Fibroblast of lung (primary cell): ENCODE results near the gene PTPRU. TPM values are rescaled to one million over a fixed set of nuclear protein-coding genes. Genes with fewer than 3 reads are reported as not detected.

Experiments
- DNase-seq, 2 donors: peaks; one replicate each; pipeline versions ENCODE4 v3.0.0 to v3.0.0-alpha.2; 2010; ENCODE audit warnings: low read depth in 2 of 2
- H2AFZ ChIP-seq: 2 replicates; pipeline ENCODE4 v1.5.1; 2012; ENCODE audit warnings: low read length, control low read depth, inconsistent platforms
- H3K27ac ChIP-seq: 2 replicates; pipeline ENCODE4 v1.5.1; 2011; ENCODE audit warnings: low read length, control low read depth; ENCODE audit not compliant: insufficient read depth
- H3K27me3 ChIP-seq: 2 replicates; pipeline ENCODE4 v1.5.1; 2011; ENCODE audit warnings: mild to moderate bottlenecking, low read length; ENCODE audit not compliant: control insufficient read depth, insufficient read depth
- H3K36me3 ChIP-seq: 2 replicates; pipeline ENCODE4 v1.5.1; 2011; ENCODE audit warnings: low read length; ENCODE audit not compliant: control insufficient read depth, insufficient read depth
- H3K4me1 ChIP-seq: 2 replicates; pipeline ENCODE4 v1.5.1; 2011; ENCODE audit warnings: low read length; ENCODE audit not compliant: control insufficient read depth, insufficient read depth; ENCODE audit errors: extremely low read depth
- H3K4me2 ChIP-seq: 2 replicates; pipeline ENCODE4 v1.5.1; 2011; ENCODE audit warnings: low read length, control low read depth; ENCODE audit not compliant: insufficient read depth; ENCODE audit errors: extremely low read depth
- H3K4me3 ChIP-seq, 4 experiments: fragments of 200-600 bp in 1 of 4; sonication (generic) in 1 of 4; replicated peaks in 1 of 4; 2 replicates each; pipeline ENCODE4 v1.5.1; 2011 to 2016; ENCODE audit warnings: low read length in 4 of 4, low read depth in 3 of 4, mild to moderate bottlenecking in 3 of 4, control low read depth in 2 of 4, inconsistent platforms in 1 of 4, mixed read lengths in 1 of 4; ENCODE audit not compliant: insufficient read depth in 1 of 4; ENCODE audit errors: control extremely low read depth in 1 of 4
- H3K79me2 ChIP-seq: 2 replicates; pipeline ENCODE4 v1.5.1; 2012; ENCODE audit warnings: mild to moderate bottlenecking, low read length, inconsistent platforms; ENCODE audit not compliant: control insufficient read depth, insufficient read depth
- H3K9ac ChIP-seq: 2 replicates; pipeline ENCODE4 v1.5.1; 2011; ENCODE audit warnings: mild to moderate bottlenecking, low read length, control low read depth; ENCODE audit not compliant: insufficient read depth
- H3K9me3 ChIP-seq: 2 replicates; pipeline ENCODE4 v1.5.1; 2012; ENCODE audit warnings: low read depth, low read length; ENCODE audit not compliant: control insufficient read depth, insufficient read depth
- H4K20me1 ChIP-seq: 2 replicates; pipeline ENCODE4 v1.5.1; 2011; ENCODE audit warnings: low read length; ENCODE audit not compliant: control insufficient read depth, insufficient read depth; ENCODE audit errors: extremely low read depth
- EZH2 ChIP-seq: IDR thresholded peaks from 2 replicates; pipeline ENCODE4 v1.5.1; 2012; ENCODE audit warnings: low read length, control low read depth, mild to moderate bottlenecking; ENCODE audit errors: missing control alignments
- polyA plus RNA-seq, 2 donors: library from polyadenylated mRNA; depleted of rRNA in 1 of 2; stranded (reverse) in 1 of 2; unstranded in 1 of 2; fragments of >200 nt; gene quantifications; 2 replicates each; pipeline ENCODE4 v1.2.1, GENCODE V29; 2011 to 2012; ENCODE audit warnings: missing spikeins in 1 of 2
- total RNA-seq: library from RNA; depleted of rRNA; stranded (reverse); fragments of >200 nt; gene quantifications from 2 replicates; pipeline ENCODE4 v1.2.1, GENCODE V29; 2014
- TF ChIP-seq, protein P1 (sequence below), 2 donors: IDR thresholded peaks in 1 of 2; conservative IDR thresholded peaks in 1 of 2; 1 replicate in 1 of 2; 2 replicates in 1 of 2; pipeline ENCODE4 v1.5.1; 2011 to 2012; ENCODE audit warnings: low read length in 2 of 2, control low read depth in 1 of 2, inconsistent platforms in 1 of 2, low read depth in 1 of 2, mild to moderate bottlenecking in 1 of 2

PTPRU gene
- total and polyA plus RNA-seq, 2 donors (not counting 1 experiment from before 2014, with no cell fraction given) = 1.4 to 25.8 TPM

DNA sequence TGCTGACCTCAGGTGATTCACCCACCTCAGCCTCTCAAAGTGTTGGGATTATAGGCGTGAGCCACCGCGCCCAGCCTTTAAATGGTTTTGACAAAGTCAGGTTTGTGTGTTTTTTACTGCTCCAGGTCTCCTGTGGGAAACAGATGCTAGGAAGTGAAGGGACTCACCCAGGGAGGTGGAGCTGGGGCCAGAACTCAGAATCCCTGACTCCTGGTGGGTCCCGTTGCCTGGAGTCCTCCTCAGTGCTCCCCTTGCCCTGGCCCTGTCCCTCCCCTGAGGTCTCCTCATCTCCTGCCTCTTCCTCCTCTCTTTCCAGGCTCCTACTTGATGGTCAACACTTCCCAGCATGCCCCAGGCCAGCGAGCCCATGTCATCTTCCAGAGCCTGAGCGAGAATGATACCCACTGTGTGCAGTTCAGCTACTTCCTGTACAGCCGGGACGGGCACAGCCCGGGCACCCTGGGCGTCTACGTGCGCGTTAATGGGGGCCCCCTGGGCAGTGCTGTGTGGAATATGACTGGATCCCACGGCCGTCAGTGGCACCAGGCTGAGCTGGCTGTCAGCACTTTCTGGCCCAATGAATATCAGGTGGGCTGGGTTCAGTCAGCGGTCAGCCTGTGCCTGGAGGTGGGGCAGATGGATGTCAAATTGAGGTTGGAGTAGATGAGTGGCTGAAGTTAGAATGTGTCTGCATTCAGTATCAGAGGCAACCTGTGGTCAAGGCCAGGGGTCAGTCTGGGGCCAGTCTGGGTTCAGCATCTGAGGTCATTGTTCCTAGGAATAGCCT is 22.1 kb downstream of the PTPRU start:
- no peak for DNase-seq
- no peak for TF ChIP-seq EZH2
- TF ChIP-seq, protein P1, sequence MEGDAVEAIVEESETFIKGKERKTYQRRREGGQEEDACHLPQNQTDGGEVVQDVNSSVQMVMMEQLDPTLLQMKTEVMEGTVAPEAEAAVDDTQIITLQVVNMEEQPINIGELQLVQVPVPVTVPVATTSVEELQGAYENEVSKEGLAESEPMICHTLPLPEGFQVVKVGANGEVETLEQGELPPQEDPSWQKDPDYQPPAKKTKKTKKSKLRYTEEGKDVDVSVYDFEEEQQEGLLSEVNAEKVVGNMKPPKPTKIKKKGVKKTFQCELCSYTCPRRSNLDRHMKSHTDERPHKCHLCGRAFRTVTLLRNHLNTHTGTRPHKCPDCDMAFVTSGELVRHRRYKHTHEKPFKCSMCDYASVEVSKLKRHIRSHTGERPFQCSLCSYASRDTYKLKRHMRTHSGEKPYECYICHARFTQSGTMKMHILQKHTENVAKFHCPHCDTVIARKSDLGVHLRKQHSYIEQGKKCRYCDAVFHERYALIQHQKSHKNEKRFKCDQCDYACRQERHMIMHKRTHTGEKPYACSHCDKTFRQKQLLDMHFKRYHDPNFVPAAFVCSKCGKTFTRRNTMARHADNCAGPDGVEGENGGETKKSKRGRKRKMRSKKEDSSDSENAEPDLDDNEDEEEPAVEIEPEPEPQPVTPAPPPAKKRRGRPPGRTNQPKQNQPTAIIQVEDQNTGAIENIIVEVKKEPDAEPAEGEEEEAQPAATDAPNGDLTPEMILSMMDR (conservative IDR thresholded peaks at IDR 0.05 in 1 of 2, IDR thresholded peaks at IDR 0.05 in 1 of 2; ENCODE audit: low read depth in 1 of 2, low read length in 2 of 2) = no peak
- no peak overlapping the region for H3K9ac ChIP-seq

DNA sequence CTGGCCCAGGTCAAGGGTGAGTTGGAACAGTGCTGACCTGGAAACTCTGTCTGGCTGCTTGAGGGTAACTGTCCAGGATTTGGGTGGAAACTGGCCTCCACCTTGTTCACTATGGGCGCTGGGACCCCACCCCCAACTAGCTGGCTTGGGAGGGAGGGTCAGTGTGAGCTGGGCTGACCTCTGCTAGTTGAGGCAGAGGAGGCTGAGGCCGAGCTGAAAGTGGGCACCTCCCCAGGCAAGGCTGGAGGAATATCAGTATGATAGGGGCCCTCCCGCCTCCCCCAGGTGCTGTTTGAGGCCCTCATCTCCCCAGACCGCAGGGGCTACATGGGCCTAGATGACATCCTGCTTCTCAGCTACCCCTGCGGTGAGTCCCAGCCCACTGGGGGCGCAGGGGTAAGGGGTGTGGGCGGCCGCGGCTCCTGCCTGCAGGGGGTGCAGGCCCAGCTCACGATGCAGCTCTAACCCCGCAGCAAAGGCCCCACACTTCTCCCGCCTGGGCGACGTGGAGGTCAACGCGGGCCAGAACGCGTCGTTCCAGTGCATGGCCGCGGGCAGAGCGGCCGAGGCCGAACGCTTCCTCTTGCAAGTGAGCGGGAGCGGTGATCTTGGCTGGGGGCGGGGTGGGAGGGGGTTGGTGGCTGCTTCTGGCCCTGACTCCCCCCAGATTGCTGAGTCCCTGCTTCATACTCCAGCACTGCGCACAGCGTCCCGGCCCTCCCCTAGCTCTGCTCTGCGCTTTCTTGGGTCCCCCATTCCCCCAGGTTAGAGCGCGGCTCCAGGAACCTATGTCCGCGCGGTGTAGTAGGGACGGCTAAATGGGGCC is 22.9 kb downstream of the PTPRU start:
- peak overlapping the region; percentile 32 to 67 (median 38) for H3K4me3 ChIP-seq
- H3K27me3 ChIP-seq = peaks cover 2% of the 10 kb centered on the region
- DNase-seq = no peak
- H3K4me2 ChIP-seq = peak overlapping the region; percentile 92
- H3K9me3 ChIP-seq = no peaks in the 10 kb centered on the region
- peak overlapping the region; percentile 29 for H3K9ac ChIP-seq
- H2AFZ ChIP-seq = peak overlapping the region; percentile 60
- H3K4me1 ChIP-seq = no peaks in the 10 kb centered on the region
- H3K27ac ChIP-seq = no peak overlapping the region
- no peaks in the 10 kb centered on the region for H3K79me2 ChIP-seq
- H4K20me1 ChIP-seq = no peaks in the 10 kb centered on the region
- no peaks in the 10 kb centered on the region for H3K36me3 ChIP-seq
- no peak for TF ChIP-seq EZH2
- TF ChIP-seq, protein P1 (conservative IDR thresholded peaks at IDR 0.05 in 1 of 2, IDR thresholded peaks at IDR 0.05 in 1 of 2; ENCODE audit: low read depth in 1 of 2, low read length in 2 of 2) = no peak

More for the DNA sequence above, 22.1 kb downstream of the PTPRU start:
- Histone ChIP-seq H3K9me3 (no peaks in the 10 kb centered on the region), H3K79me2 (no peaks in the 10 kb centered on the region), H3K4me1 (no peaks in the 10 kb centered on the region), H3K4me3 (no peak overlapping the region), H4K20me1 (no peaks in the 10 kb centered on the region), H3K36me3 (no peaks in the 10 kb centered on the region), H3K4me2 (no peak overlapping the region), H3K27me3 (peaks cover 2% of the 10 kb centered on the region), H3K27ac (no peak overlapping the region), H2AFZ (no peak overlapping the region)

GRCh38 chr1:29259802-29260441 is 23.6 kb downstream of the PTPRU start:
- peak overlapping the region; percentile 60 for H2AFZ ChIP-seq
- peak; percentile 39 to 57 for DNase-seq
- TF ChIP-seq, protein P1 (conservative IDR thresholded peaks at IDR 0.05 in 1 of 2, IDR thresholded peaks at IDR 0.05 in 1 of 2; ENCODE audit: low read depth in 1 of 2, low read length in 2 of 2) = no peak
- no peak for TF ChIP-seq EZH2
- peaks cover 2% of the 10 kb centered on the region for H3K27me3 ChIP-seq
- no peak overlapping the region for H3K27ac ChIP-seq
- H3K9ac ChIP-seq = peak overlapping the region; percentile 29
- H3K4me2 ChIP-seq = peak overlapping the region; percentile 92
- no peaks in the 10 kb centered on the region for H3K36me3 ChIP-seq
- no peaks in the 10 kb centered on the region for H3K79me2 ChIP-seq
- no peaks in the 10 kb centered on the region for H4K20me1 ChIP-seq
- peak overlapping the region; percentile 34 to 67 (median 50) for H3K4me3 ChIP-seq
- H3K4me1 ChIP-seq = peaks cover 2% of the 10 kb centered on the region
- no peaks in the 10 kb centered on the region for H3K9me3 ChIP-seq
